ENCODE results near the gene MTNR1A.
A peak's percentile ranks its signal among the peaks of the same experiment; 100 is the strongest.

Gene MTNR1A

DNA sequence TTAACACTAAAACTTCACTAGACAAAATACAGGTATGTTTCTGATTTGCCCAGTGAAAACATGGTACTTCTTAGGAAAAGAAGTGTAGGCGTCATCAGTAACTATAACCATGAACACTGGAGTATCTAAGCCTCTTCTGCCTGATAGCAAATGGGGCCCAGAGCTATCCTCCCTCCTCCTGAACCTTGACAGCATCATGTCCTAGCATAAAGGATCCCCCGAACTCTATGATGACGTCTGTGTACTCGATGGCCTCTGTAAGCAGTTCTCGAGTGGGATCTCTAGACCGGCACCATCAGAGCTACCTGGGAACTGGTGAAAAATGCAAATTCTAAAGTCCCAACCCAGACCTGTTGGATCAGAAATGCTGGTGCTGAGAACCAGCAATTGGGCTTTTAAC is 36.3 kb upstream of the MTNR1A start:
- no peaks in the 10 kb centered on the region for H3K79me2 ChIP-seq (ENCODE audit: insufficient read depth, low read length)

DNA sequence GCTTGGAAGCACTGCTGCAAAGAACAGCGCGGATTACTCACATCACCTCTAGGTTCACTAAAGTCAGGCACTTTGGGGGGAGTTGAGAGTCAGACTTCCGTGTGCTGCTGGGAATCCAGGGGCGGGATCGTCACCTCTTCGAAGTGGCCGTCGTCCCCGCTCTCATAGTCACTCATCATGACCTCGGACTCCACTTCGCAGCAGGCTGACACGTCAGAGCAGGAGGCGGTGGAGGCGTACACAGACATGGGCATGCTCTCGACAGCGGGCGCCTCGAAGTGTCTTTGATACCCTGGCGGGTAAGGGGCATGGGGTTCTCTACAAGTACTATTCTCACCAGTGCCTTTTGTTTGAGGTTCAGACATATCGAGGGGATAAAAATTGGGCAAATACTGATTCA is 33.1 kb upstream of the MTNR1A start:
- no peaks in the 10 kb centered on the region for H3K4me1 ChIP-seq (ENCODE audit: insufficient read depth, low read length)
- H2AFZ ChIP-seq (ENCODE audit: low read depth, low read length), result no peak overlapping the region
- no peak overlapping the region for H3K4me3 ChIP-seq (ENCODE audit: low read depth in 1 of 2, low read length in 2 of 2)
- DNase-seq, result no peak
- no peak for ATAC-seq (ENCODE audit: insufficient read depth, low read depth)
- H3K36me3 ChIP-seq (ENCODE audit: insufficient read depth, low read length), result no peaks in the 10 kb centered on the region
- H3K27ac ChIP-seq (ENCODE audit: low read length), result no peak overlapping the region
- H3K9ac ChIP-seq (ENCODE audit: low read depth, low read length), result no peak overlapping the region
- H3K27me3 ChIP-seq (ENCODE audit: insufficient read depth, low read length, poor library complexity), result no peaks in the 10 kb centered on the region
- no peak overlapping the region for H3K4me2 ChIP-seq (ENCODE audit: insufficient read depth, low read length)
- H3K9me3 ChIP-seq (ENCODE audit: insufficient read depth, low read length, severe bottlenecking), result no peaks in the 10 kb centered on the region
- H4K20me1 ChIP-seq (ENCODE audit: insufficient read depth, low read length), result no peaks in the 10 kb centered on the region
- TF ChIP-seq EZH2 (IDR thresholded peaks at IDR 0.05; ENCODE audit: borderline replicate concordance, low read depth, low read length, severe bottlenecking), result no peak
- TF ChIP-seq, protein P1, sequence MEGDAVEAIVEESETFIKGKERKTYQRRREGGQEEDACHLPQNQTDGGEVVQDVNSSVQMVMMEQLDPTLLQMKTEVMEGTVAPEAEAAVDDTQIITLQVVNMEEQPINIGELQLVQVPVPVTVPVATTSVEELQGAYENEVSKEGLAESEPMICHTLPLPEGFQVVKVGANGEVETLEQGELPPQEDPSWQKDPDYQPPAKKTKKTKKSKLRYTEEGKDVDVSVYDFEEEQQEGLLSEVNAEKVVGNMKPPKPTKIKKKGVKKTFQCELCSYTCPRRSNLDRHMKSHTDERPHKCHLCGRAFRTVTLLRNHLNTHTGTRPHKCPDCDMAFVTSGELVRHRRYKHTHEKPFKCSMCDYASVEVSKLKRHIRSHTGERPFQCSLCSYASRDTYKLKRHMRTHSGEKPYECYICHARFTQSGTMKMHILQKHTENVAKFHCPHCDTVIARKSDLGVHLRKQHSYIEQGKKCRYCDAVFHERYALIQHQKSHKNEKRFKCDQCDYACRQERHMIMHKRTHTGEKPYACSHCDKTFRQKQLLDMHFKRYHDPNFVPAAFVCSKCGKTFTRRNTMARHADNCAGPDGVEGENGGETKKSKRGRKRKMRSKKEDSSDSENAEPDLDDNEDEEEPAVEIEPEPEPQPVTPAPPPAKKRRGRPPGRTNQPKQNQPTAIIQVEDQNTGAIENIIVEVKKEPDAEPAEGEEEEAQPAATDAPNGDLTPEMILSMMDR (IDR thresholded peaks at IDR 0.05; ENCODE audit: borderline replicate concordance, extremely low read depth, low read length, poor library complexity, severe bottlenecking), result no peak
- no peaks in the 10 kb centered on the region for H3K79me2 ChIP-seq (ENCODE audit: insufficient read depth, low read length)

More for the DNA sequence above, 36.3 kb upstream of the MTNR1A start:
- no peak for DNase-seq
- Histone ChIP-seq H3K4me2 (ENCODE audit: insufficient read depth, low read length) (no peak overlapping the region), H3K4me1 (ENCODE audit: insufficient read depth, low read length) (no peaks in the 10 kb centered on the region), H4K20me1 (ENCODE audit: insufficient read depth, low read length) (no peaks in the 10 kb centered on the region), H3K36me3 (ENCODE audit: insufficient read depth, low read length) (no peaks in the 10 kb centered on the region), H3K9ac (ENCODE audit: low read depth, low read length) (no peak overlapping the region), H3K27ac (ENCODE audit: low read length) (no peak overlapping the region), H3K4me3 (ENCODE audit: low read depth in 1 of 2, low read length in 2 of 2) (no peak overlapping the region), H3K9me3 (ENCODE audit: insufficient read depth, low read length, severe bottlenecking) (no peaks in the 10 kb centered on the region), H2AFZ (ENCODE audit: low read depth, low read length) (no peak overlapping the region), H3K27me3 (ENCODE audit: insufficient read depth, low read length, poor library complexity) (no peaks in the 10 kb centered on the region)
- no peak for ATAC-seq (ENCODE audit: insufficient read depth, low read depth)
- TF ChIP-seq, protein P1 (IDR thresholded peaks at IDR 0.05; ENCODE audit: borderline replicate concordance, extremely low read depth, low read length, poor library complexity, severe bottlenecking), result no peak
- no peak for TF ChIP-seq EZH2 (IDR thresholded peaks at IDR 0.05; ENCODE audit: borderline replicate concordance, low read depth, low read length, severe bottlenecking)

DNA sequence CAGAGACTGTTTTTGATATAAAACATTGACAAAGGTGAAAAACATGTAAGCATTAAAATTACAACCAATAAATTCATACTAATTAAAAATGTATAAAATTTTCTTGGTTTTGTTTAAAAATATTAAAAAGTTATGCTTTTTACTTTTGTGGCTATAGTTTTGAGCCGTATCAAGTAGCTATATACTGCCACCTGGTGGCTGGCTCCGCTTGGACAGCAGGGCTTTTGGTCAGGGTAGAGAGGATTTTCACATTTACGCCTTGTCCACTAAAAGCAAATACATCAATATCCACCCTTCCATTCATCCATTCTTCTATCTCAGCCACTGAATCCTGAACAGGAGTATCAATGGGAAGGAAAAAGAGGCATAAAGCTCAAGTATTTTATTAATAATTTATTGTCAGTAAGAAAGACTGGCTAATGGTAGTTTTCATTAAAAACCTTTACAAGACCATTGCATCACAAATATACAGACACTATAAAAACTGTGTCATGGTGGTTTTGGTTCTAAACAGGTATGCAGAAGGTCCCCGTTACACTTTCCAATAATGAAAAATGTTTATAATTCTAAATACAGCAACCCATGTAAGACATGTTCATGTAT is 32.1 kb upstream of the MTNR1A start:
- H3K36me3 ChIP-seq (ENCODE audit: insufficient read depth, low read length), result no peaks in the 10 kb centered on the region
- no peaks in the 10 kb centered on the region for H3K79me2 ChIP-seq (ENCODE audit: insufficient read depth, low read length)
- no peak overlapping the region for H3K4me3 ChIP-seq (ENCODE audit: low read depth in 1 of 2, low read length in 2 of 2)
- ATAC-seq (ENCODE audit: insufficient read depth, low read depth) (peak; percentile 63; the same call in 1 of the 3 replicates), DNase-seq (peak; percentile 52)
- no peaks in the 10 kb centered on the region for H3K4me1 ChIP-seq (ENCODE audit: insufficient read depth, low read length)
- no peaks in the 10 kb centered on the region for H3K9me3 ChIP-seq (ENCODE audit: insufficient read depth, low read length, severe bottlenecking)
- TF ChIP-seq, protein P1 (IDR thresholded peaks at IDR 0.05; ENCODE audit: borderline replicate concordance, extremely low read depth, low read length, poor library complexity, severe bottlenecking), result peak; percentile 81
- TF ChIP-seq EZH2 (IDR thresholded peaks at IDR 0.05; ENCODE audit: borderline replicate concordance, low read depth, low read length, severe bottlenecking), result no peak
- H3K9ac ChIP-seq (ENCODE audit: low read depth, low read length), result no peak overlapping the region
- H2AFZ ChIP-seq (ENCODE audit: low read depth, low read length), result no peak overlapping the region
- no peaks in the 10 kb centered on the region for H3K27me3 ChIP-seq (ENCODE audit: insufficient read depth, low read length, poor library complexity)
- no peaks in the 10 kb centered on the region for H4K20me1 ChIP-seq (ENCODE audit: insufficient read depth, low read length)
- no peak overlapping the region for H3K27ac ChIP-seq (ENCODE audit: low read length)
- H3K4me2 ChIP-seq (ENCODE audit: insufficient read depth, low read length), result no peak overlapping the region
